Fibroblast of peridontal ligament (primary cell): Measurements from ENCODE around the gene AIRE.
"Not testable (repeated sequence)": the region's sequence is repeated elsewhere in the genome, so short reads cannot be mapped to it uniquely, and the experiment has no call there.

ENCODE experiments used
- DNase-seq: peaks from one replicate; pipeline ENCODE4 v3.0.0-alpha.2; 2010; ENCODE audit errors: extremely low read depth

The AIRE gene

GRCh38 chr21:44291936-44292811 is 6.5 kb downstream of the AIRE start:
- DNase-seq: no peak

- DNase-seq: no peak
Measured at GRCh38 chr21:44292812-44293195, 7.1 kb downstream of the AIRE start.

GRCh38 chr21:44293551-44294231 is 8.0 kb downstream of the AIRE start:
- no peak for DNase-seq

- peak; percentile 58 for DNase-seq
Measured at GRCh38 chr21:44294391-44295162, 8.9 kb downstream of the AIRE start.

GRCh38 chr21:44295163-44295573 is 9.5 kb downstream of the AIRE start:
- no peak for DNase-seq

- no peak for DNase-seq
Measured at GRCh38 chr21:44295646-44296045, 10.0 kb downstream of the AIRE start.

- no peak for DNase-seq
Measured at GRCh38 chr21:44296103-44296519, 10.4 kb downstream of the AIRE start.

- no peak for DNase-seq
Measured at GRCh38 chr21:44296916-44297315, 11.2 kb downstream of the AIRE start.

- DNase-seq: peak; percentile 79
Measured at GRCh38 chr21:44297525-44298290, 12.0 kb downstream of the AIRE start.

GRCh38 chr21:44298301-44298700 is 12.6 kb downstream of the AIRE start:
- DNase-seq: no peak

GRCh38 chr21:44299085-44299457 is 13.4 kb downstream of the AIRE start:
- DNase-seq: peak; percentile 35

GRCh38 chr21:44299458-44300261 is 14.0 kb downstream of the AIRE start, which contains the start of gene PFKL:
TSS of gene PFKL (plus strand) at chr21:44300053. CDS start at chr21:44300106, 53 bp downstream.
- no peak for DNase-seq

GRCh38 chr21:44300262-44300959 is 14.7 kb downstream of the AIRE start:
- peak; percentile 20 for DNase-seq

GRCh38 chr21:44301141-44301540 is 15.5 kb downstream of the AIRE start:
- no peak for DNase-seq

GRCh38 chr21:44301961-44302406 is 16.3 kb downstream of the AIRE start:
- DNase-seq: no peak

- DNase-seq: not testable (repeated sequence)
Measured at GRCh38 chr21:44302573-44303401, 17.1 kb downstream of the AIRE start.

GRCh38 chr21:44303490-44303981 is 17.9 kb downstream of the AIRE start:
- no peak for DNase-seq

- DNase-seq: no peak
Measured at GRCh38 chr21:44304011-44304616, 18.4 kb downstream of the AIRE start.
